Choroid plexus epithelial cell (primary cell): ENCODE measurements around the gene GDPD2.

Experiments used
- DNase-seq: peaks from one replicate; pipeline ENCODE4 v3.0.0-alpha.2; 2010; ENCODE audit warnings: low read depth
- H3K4me3 ChIP-seq: 2 replicates; pipeline ENCODE4 v1.5.1; 2011; ENCODE audit warnings: low read depth, mild to moderate bottlenecking, control low read depth, low read length, moderate library complexity
- CTCF ChIP-seq: conservative IDR thresholded peaks from 2 replicates; pipeline ENCODE4 v1.5.1; 2011; ENCODE audit warnings: low read depth, mild to moderate bottlenecking, control low read depth, inconsistent platforms, low read length, moderate library complexity

The GDPD2 gene

GRCh38 chrX:70429759-70430158 is 6.6 kb downstream of the GDPD2 start:
- no peak overlapping the region for H3K4me3 ChIP-seq
- no peak for TF ChIP-seq CTCF
- DNase-seq: no peak

GRCh38 chrX:70432936-70433847 is 10.1 kb downstream of the GDPD2 start:
- TF ChIP-seq CTCF: no peak
- peak overlapping the region; percentile 74 for H3K4me3 ChIP-seq
- no peak for DNase-seq

- H3K4me3 ChIP-seq: peak overlapping the region; percentile 74
- peak; percentile 53 for DNase-seq
- peak; percentile 71 for TF ChIP-seq CTCF
Measured at GRCh38 chrX:70433848-70434351, 10.8 kb downstream of the GDPD2 start.

- DNase-seq: peak; percentile 78
- no peak for TF ChIP-seq CTCF
- H3K4me3 ChIP-seq: peak overlapping the region; percentile 74
Measured at GRCh38 chrX:70434352-70434866, 11.3 kb downstream of the GDPD2 start.

- peak overlapping the region; percentile 74 for H3K4me3 ChIP-seq
- DNase-seq: peak; percentile 54
- no peak for TF ChIP-seq CTCF
Measured at GRCh38 chrX:70434914-70435586, 11.9 kb downstream of the GDPD2 start.

- peak; percentile 21 for TF ChIP-seq CTCF
- peak; percentile 23 for DNase-seq
- H3K4me3 ChIP-seq: no peak overlapping the region
Measured at GRCh38 chrX:70436343-70436742, 13.2 kb downstream of the GDPD2 start.
